Ishikawa (cell line): Measurements from ENCODE around the gene NUAK2.

Source experiments
- CEBPB ChIP-seq: IDR thresholded peaks from 2 replicates; pipeline ENCODE4 v1.6.1; 2012
- CREB1 ChIP-seq: IDR thresholded peaks from 2 replicates; pipeline ENCODE4 v1.6.1; 2012; ENCODE audit warnings: low read depth
- EGR1 ChIP-seq: IDR thresholded peaks from 2 replicates; pipeline ENCODE4 v1.6.1; 2012
- EP300 ChIP-seq: IDR thresholded peaks from 2 replicates; pipeline ENCODE4 v1.6.1; 2012; ENCODE audit warnings: borderline replicate concordance
- FOXM1 ChIP-seq: IDR thresholded peaks from 2 replicates; pipeline ENCODE4 v1.6.1; 2012; ENCODE audit warnings: low read depth, borderline replicate concordance
- NFIC ChIP-seq: IDR thresholded peaks from 2 replicates; pipeline ENCODE4 v1.6.1; 2012
- RAD21 ChIP-seq: IDR thresholded peaks from 2 replicates; pipeline ENCODE4 v1.6.1; 2012; ENCODE audit warnings: low read depth
- TAF1 ChIP-seq: IDR thresholded peaks from 2 replicates; pipeline ENCODE4 v1.6.1; 2012; ENCODE audit warnings: low read depth, mild to moderate bottlenecking
- TCF12 ChIP-seq: IDR thresholded peaks from 2 replicates; pipeline ENCODE4 v1.6.1; 2012; ENCODE audit warnings: low read depth
- TEAD4 ChIP-seq: IDR thresholded peaks from 2 replicates; pipeline ENCODE4 v1.6.1; 2012
- YY1 ChIP-seq: IDR thresholded peaks from 2 replicates; pipeline ENCODE4 v1.6.1; 2012; ENCODE audit warnings: low read depth
- ZBTB7A ChIP-seq: IDR thresholded peaks from 2 replicates; pipeline ENCODE4 v1.6.1; 2012; ENCODE audit warnings: low read depth
- TF ChIP-seq, protein P1 (sequence below): IDR thresholded peaks from 2 replicates; pipeline ENCODE4 v1.6.1; 2012
- TF ChIP-seq, protein P2 (sequence below): IDR thresholded peaks from 2 replicates; pipeline ENCODE4 v1.6.1; 2012; ENCODE audit warnings: low read depth, mild to moderate bottlenecking
- TF ChIP-seq, protein P3 (sequence below): IDR thresholded peaks from 2 replicates; pipeline ENCODE4 v1.6.1; 2012

NUAK2 gene

DNA sequence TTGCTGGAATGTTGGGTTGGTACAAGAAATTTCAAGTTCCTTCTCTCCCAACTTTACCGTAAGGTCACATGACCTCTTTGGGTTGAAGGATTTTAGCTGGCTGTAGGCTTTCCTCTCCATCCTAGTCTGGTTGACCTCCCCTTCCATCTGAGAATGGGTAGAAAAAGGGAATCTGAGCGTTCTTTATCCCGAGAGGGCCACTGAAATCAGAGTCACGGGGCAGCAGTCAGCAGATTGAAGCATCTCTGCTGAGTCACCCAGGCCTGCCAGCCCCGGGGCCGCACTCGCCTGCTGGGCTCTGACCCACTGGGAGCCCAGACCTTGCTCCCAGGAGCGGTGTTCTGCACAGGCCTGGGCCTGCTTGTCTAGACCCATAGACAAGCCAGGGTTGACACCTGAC lies 62.8 kb downstream of the NUAK2 start:
- TF ChIP-seq ZBTB7A = no peak
- TF ChIP-seq, protein P1, sequence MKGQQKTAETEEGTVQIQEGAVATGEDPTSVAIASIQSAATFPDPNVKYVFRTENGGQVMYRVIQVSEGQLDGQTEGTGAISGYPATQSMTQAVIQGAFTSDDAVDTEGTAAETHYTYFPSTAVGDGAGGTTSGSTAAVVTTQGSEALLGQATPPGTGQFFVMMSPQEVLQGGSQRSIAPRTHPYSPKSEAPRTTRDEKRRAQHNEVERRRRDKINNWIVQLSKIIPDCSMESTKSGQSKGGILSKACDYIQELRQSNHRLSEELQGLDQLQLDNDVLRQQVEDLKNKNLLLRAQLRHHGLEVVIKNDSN = 0 out of 2 replicates have a peak, but pooled peaks have one; percentile 10

DNA sequence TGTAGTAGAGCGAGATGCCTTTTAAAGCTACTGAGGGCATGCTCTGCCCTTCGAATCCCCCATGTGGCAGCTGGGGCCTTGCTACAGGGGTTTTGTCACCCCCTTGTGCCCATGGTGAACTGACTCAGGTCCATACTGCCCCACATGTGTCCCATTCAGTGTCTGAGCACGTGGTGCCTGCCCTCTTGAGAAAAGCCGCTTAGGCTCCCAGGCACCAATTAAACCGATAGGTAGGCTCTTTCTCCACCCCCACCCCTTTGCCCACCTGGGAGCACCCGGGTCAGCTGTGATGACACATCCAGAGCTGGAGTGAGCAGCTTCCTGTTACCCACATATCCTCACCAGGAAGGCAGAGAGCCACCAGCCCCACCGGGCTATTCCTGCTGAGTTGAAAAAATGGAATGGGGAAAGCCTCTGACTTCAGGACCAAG lies 63.3 kb downstream of the NUAK2 start:
- TF ChIP-seq EP300 (no peak), NFIC (no peak), CREB1 (no peak), RAD21 (no peak), ZBTB7A (no peak), TEAD4 (no peak), YY1 (no peak), FOXM1 (no peak), TCF12 (no peak), EGR1 (no peak), TAF1 (no peak), CEBPB (no peak)
- TF ChIP-seq, protein P2, sequence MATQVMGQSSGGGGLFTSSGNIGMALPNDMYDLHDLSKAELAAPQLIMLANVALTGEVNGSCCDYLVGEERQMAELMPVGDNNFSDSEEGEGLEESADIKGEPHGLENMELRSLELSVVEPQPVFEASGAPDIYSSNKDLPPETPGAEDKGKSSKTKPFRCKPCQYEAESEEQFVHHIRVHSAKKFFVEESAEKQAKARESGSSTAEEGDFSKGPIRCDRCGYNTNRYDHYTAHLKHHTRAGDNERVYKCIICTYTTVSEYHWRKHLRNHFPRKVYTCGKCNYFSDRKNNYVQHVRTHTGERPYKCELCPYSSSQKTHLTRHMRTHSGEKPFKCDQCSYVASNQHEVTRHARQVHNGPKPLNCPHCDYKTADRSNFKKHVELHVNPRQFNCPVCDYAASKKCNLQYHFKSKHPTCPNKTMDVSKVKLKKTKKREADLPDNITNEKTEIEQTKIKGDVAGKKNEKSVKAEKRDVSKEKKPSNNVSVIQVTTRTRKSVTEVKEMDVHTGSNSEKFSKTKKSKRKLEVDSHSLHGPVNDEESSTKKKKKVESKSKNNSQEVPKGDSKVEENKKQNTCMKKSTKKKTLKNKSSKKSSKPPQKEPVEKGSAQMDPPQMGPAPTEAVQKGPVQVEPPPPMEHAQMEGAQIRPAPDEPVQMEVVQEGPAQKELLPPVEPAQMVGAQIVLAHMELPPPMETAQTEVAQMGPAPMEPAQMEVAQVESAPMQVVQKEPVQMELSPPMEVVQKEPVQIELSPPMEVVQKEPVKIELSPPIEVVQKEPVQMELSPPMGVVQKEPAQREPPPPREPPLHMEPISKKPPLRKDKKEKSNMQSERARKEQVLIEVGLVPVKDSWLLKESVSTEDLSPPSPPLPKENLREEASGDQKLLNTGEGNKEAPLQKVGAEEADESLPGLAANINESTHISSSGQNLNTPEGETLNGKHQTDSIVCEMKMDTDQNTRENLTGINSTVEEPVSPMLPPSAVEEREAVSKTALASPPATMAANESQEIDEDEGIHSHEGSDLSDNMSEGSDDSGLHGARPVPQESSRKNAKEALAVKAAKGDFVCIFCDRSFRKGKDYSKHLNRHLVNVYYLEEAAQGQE = no peak
- TF ChIP-seq, protein P3, sequence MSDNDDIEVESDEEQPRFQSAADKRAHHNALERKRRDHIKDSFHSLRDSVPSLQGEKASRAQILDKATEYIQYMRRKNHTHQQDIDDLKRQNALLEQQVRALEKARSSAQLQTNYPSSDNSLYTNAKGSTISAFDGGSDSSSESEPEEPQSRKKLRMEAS = no peak
- TF ChIP-seq, protein P1 = no peak

DNA sequence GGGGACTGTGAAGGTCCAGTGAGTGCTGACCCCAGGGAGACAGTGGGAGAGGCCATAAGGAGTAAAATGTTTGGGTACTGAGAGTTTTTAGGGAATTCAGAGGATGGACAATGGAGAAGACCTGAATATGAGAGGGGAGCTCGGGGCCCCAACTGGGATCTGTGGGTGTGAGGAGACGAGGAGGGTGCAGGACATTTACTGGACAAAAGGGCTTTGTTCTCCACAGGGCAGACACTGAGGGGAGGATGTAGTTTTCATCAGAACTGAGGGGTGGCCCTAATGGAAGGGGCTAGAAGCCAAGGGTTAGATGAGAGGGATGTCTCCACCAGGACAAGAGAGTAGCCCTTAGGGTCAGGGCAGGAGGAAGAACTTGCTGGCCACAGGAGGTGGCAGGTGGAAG lies 63.8 kb downstream of the NUAK2 start:
- TF ChIP-seq CEBPB (no peak), CREB1 (no peak), EGR1 (no peak), NFIC (no peak), TCF12 (no peak), RAD21 (no peak), ZBTB7A (no peak), EP300 (no peak), YY1 (no peak), FOXM1 (no peak), TEAD4 (no peak), TAF1 (no peak)
- TF ChIP-seq, protein P2 = no peak
- TF ChIP-seq, protein P3 = no peak
- TF ChIP-seq, protein P1 = no peak

DNA sequence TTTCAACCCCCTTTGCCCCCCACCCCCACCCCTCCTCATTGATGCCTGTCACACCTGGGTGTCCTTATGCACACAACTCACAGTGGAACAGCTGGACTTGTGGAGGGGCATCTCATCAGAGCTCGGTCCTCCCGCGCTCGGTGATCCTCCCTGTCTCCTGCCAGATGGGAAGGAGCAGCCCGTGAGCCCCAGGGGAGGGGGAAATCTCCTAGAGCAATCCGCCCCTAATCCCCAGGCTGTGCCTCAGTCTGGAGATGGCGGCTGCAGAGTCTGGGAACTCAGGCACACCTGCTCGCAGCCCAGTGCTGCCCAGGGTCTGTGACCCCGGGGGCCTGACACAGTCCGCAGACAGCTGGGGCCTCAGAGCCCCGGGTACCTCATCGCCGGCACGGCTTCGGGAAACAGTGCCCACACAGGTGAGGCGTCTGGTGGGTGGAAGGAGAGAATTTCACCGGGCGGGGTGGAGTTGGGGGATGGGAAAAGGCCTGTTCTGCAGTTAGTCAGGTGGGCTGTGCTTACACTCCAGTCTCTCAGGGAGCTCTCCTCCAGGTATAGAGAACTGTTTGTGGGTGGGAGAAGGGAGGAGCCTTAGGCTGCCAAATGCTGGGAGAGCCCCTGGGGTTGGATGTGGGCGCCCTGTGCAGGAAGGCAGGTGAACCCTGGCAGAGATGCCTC lies 64.5 kb downstream of the NUAK2 start:
- TF ChIP-seq ZBTB7A (no peak), CREB1 (no peak), YY1 (no peak), CEBPB (no peak), FOXM1 (no peak), TEAD4 (no peak), RAD21 (no peak), EP300 (no peak)

DNA sequence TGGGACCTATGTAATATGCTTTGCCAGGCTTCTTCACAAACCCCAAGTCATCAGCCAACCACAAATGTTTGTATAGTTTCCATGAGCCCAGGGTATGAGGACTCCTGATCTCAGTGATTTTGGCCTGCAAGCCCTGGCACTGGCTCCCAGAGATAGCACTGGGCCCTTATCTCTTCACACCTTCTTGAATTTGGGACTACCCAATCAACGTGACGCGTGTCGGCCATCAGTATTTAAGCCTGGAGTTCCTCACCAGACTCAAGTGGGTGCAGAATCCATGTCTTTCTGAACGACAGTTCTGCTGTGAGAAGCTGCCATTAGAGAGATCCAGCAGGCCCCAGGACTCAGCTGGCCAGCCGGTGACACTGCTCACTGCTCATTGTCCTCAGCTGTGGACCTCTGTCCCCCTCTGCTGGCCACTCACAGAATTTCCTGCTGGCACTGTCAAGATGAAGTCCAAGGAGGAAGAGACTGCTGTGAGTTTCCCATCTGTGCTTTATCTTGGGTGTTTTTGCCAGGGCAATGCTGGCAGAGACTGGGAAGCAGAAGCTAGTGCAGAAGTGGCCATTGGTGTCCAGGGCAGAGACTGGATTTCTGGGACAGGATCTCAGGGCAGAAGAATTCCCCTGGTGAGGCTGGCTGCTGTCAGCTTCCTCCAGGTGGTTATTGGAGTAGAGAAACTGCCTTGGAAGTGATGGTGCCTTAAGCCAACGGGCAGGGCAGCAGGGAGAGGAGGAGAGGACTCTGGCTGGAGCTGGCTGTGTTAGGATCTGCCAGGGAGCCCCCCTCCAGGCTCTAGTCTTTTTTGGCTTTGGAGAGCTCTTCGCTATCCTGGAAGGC lies 65.4 kb downstream of the NUAK2 start:
- TF ChIP-seq TCF12 (no peak), RAD21 (peak; percentile 99)
